Rectal smooth muscle tissue (tissue), 1 donor: ENCODE data around the gene MERTK.

Experiments
- H3K27ac ChIP-seq: one replicate; pipeline ENCODE4 v1.7.0; 2013; ENCODE audit warnings: low read depth, low read length, inconsistent platforms
- H3K27me3 ChIP-seq: one replicate; pipeline ENCODE4 v1.7.0; 2013; ENCODE audit warnings: low read length; ENCODE audit not compliant: control insufficient read depth, insufficient read depth
- H3K36me3 ChIP-seq: one replicate; pipeline ENCODE4 v1.7.0; 2013; ENCODE audit warnings: low read length; ENCODE audit not compliant: control insufficient read depth, insufficient read depth
- H3K4me1 ChIP-seq: one replicate; pipeline ENCODE4 v1.7.0; 2013; ENCODE audit warnings: low read length; ENCODE audit not compliant: control insufficient read depth, insufficient read depth
- H3K4me3 ChIP-seq: one replicate; pipeline ENCODE4 v1.7.0; 2013; ENCODE audit warnings: low read length
- H3K9ac ChIP-seq: one replicate; pipeline ENCODE4 v1.7.0; 2013; ENCODE audit warnings: low read length

The MERTK gene

DNA sequence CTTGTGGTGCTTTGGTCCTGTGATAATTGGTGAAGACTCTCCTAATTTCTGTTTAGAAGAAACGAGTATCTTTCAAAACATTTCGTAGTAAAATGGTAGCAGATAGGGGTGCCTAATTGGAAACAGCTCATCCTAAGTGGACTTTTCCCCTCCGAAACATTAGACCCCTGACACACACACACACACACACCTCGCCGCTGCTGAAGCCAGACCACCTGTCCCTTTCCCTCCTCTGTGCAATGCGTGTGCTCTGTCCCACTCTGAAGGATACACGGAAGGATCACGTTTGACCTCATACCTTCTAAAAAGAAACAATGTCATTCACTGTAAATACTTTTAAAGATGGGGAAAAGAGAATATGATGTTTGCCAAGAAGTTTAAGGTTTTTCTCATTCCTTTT is 120.4 kb downstream of the MERTK start:
- H3K9ac ChIP-seq = no peak overlapping the region
- H3K4me3 ChIP-seq = no peak overlapping the region
- no peak overlapping the region for H3K27ac ChIP-seq
- no peaks in the 10 kb centered on the region for H3K27me3 ChIP-seq
- H3K4me1 ChIP-seq = no peaks in the 10 kb centered on the region
- H3K36me3 ChIP-seq = no peaks in the 10 kb centered on the region

DNA sequence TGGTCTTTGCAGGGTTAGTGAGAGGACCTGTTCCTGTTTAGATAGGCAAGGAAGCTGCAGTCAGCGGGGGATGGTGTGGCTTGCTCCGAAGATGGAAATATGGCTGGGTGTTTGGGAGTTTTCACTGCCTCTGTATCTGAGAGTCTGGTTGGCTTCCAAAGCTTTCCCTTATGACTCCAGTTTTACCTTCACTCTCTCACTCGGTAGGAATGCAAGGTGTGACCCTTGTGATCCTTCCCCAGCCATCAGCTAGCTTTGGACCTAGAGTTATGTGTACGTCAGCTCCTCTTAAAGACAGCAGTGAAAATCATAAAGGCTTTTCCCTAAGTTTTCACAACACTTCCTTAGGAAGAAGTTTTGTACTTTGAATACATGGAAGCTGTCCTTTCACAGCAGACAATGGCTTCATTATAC is 121.2 kb downstream of the MERTK start:
- H3K4me3 ChIP-seq = no peak overlapping the region
- no peaks in the 10 kb centered on the region for H3K27me3 ChIP-seq
- no peak overlapping the region for H3K27ac ChIP-seq
- no peaks in the 10 kb centered on the region for H3K4me1 ChIP-seq
- no peak overlapping the region for H3K9ac ChIP-seq
- no peaks in the 10 kb centered on the region for H3K36me3 ChIP-seq

DNA sequence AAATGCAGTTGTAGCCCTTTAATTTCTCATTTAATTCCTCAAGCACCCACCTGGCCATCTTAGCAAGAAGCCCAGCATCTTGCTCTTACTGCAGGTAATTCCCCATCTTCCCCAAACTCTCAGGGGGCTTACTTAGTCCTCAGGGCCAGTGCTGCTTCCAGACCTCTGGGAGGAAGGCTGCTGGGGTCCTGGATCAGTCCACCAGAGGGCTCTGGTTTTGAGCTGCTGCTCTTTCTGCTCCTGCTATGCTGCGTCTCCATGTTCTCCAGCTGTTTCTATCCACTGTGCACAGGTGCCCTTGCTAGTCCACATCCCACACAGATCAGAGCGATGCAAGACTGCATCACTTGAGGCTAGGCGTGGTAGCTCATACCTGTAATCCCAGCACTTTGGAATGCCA is 122.2 kb downstream of the MERTK start:
- no peaks in the 10 kb centered on the region for H3K27me3 ChIP-seq
- H3K36me3 ChIP-seq = no peaks in the 10 kb centered on the region
- H3K4me1 ChIP-seq = no peaks in the 10 kb centered on the region
- no peak overlapping the region for H3K27ac ChIP-seq
- H3K4me3 ChIP-seq = no peak overlapping the region
- H3K9ac ChIP-seq = no peak overlapping the region

- Histone ChIP-seq H3K9ac (no peak overlapping the region), H3K27me3 (no peaks in the 10 kb centered on the region), H3K4me3 (no peak overlapping the region), H3K36me3 (no peaks in the 10 kb centered on the region), H3K4me1 (no peaks in the 10 kb centered on the region), H3K27ac (no peak overlapping the region)
Observed at GRCh38 chr2:112021290-112021689, 122.9 kb downstream of the MERTK start.

GRCh38 chr2:112021781-112022231 is 123.4 kb downstream of the MERTK start:
- no peaks in the 10 kb centered on the region for H3K27me3 ChIP-seq
- H3K4me3 ChIP-seq = no peak overlapping the region
- H3K27ac ChIP-seq = no peak overlapping the region
- no peaks in the 10 kb centered on the region for H3K36me3 ChIP-seq
- no peaks in the 10 kb centered on the region for H3K4me1 ChIP-seq
- no peak overlapping the region for H3K9ac ChIP-seq

DNA sequence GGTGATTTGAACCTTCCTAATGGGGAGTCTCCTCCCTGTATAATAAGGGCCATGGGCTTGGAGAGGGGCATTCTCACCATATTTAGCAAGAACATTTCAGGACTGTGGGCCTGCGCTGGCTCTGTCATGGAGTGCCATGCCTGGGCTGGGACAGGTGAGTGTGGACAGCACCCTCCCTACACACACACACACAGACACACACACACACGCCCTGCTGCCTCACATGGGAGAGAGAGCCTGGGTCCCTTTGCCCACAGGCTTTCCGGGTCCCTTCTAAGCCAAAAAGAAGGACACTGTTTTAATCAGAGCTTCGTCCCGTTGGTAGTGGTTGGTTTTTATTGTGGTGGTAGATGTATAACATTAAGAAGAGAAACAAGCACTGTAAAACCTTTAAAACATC is 125.3 kb downstream of the MERTK start:
- Histone ChIP-seq H3K27me3 (no peaks in the 10 kb centered on the region), H3K36me3 (no peaks in the 10 kb centered on the region), H3K4me3 (no peak overlapping the region), H3K4me1 (no peaks in the 10 kb centered on the region), H3K27ac (no peak overlapping the region), H3K9ac (no peak overlapping the region)

DNA sequence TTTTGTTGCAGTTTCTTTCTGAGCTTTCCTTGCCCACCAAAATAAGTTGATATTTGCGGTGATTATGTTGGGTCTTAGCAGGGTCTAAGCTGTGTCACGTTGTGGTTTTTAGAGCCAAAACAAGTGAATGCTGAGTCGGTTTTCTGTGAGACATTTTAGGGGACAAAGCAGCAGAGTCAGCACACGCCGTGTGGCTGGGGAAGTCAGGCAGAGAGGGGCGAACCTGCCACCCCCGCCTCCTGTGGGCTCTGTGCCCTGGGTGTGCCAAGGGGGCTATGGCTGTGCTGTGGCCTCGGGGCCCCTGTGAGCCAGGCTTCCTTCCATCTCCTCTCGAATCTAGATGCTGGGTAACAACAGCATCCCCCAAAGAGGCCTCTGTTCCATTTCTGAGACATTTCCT is 125.8 kb downstream of the MERTK start:
- no peaks in the 10 kb centered on the region for H3K4me1 ChIP-seq
- no peak overlapping the region for H3K27ac ChIP-seq
- H3K36me3 ChIP-seq = no peaks in the 10 kb centered on the region
- no peak overlapping the region for H3K4me3 ChIP-seq
- H3K27me3 ChIP-seq = no peaks in the 10 kb centered on the region
- H3K9ac ChIP-seq = no peak overlapping the region

GRCh38 chr2:112024896-112025491 is 126.6 kb downstream of the MERTK start:
- Histone ChIP-seq H3K36me3 (no peaks in the 10 kb centered on the region), H3K4me1 (no peaks in the 10 kb centered on the region), H3K9ac (no peak overlapping the region), H3K27ac (no peak overlapping the region), H3K4me3 (no peak overlapping the region), H3K27me3 (no peaks in the 10 kb centered on the region)

DNA sequence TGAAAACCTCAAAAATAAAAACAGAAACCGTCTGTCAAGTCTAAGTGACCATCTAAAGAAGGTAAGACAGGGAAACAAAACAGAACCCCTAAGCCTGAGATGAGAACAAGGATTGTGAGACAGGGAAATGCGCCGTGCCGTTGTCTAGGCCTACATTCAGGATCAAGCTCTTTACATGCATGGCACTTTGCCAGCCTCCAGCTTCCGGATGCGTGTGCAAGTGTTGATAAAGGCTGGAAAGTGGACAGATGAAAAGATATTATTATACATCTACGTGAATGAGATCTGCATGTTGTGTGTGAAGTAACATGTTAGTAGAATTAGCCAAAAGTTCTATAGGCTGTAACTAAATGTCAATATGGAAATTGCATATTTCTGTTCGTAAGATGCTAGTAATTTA is 128.1 kb downstream of the MERTK start:
- Histone ChIP-seq H3K36me3 (no peaks in the 10 kb centered on the region), H3K4me3 (no peak overlapping the region), H3K27ac (no peak overlapping the region), H3K9ac (no peak overlapping the region), H3K4me1 (no peaks in the 10 kb centered on the region), H3K27me3 (no peaks in the 10 kb centered on the region)

DNA sequence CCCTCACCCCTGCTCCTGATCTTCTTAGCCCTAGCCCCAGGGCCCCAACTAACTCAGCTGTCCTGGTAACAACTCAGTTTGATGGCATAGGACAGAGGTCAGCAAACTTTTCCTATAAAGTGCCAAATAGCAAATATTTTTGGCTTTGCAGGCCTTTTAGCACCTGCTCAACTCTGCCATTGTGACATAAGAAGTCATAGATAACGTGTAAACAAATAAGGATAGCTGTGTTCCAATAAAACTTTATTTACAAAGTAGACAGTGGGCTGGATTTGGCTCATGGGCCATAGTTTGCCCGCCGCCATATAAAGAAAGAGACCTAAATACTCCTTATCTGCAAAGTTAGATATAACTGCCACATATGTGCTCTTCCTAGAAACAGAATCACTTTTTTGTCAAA is 129.4 kb downstream of the MERTK start:
- no peaks in the 10 kb centered on the region for H3K27me3 ChIP-seq
- H3K4me3 ChIP-seq = no peak overlapping the region
- H3K27ac ChIP-seq = no peak overlapping the region
- H3K36me3 ChIP-seq = no peaks in the 10 kb centered on the region
- H3K4me1 ChIP-seq = no peaks in the 10 kb centered on the region
- no peak overlapping the region for H3K9ac ChIP-seq

GRCh38 chr2:112029164-112029563 is 130.8 kb downstream of the MERTK start:
- Histone ChIP-seq H3K4me1 (peaks cover 2% of the 10 kb centered on the region), H3K27me3 (no peaks in the 10 kb centered on the region), H3K27ac (no peak overlapping the region), H3K4me3 (no peak overlapping the region), H3K36me3 (no peaks in the 10 kb centered on the region), H3K9ac (no peak overlapping the region)

- no peak overlapping the region for H3K27ac ChIP-seq
- H3K9ac ChIP-seq = no peak overlapping the region
Observed at GRCh38 chr2:112031473-112032223, 133.2 kb downstream of the MERTK start.

GRCh38 chr2:112032224-112032586 is 133.8 kb downstream of the MERTK start:
- Histone ChIP-seq H3K36me3 (no peaks in the 10 kb centered on the region), H3K4me1 (peaks cover 2% of the 10 kb centered on the region), H3K27ac (no peak overlapping the region), H3K27me3 (no peaks in the 10 kb centered on the region), H3K4me3 (no peak overlapping the region), H3K9ac (no peak overlapping the region)

More at GRCh38 chr2:112031473-112032223, 133.2 kb downstream of the MERTK start:
- Histone ChIP-seq H3K4me1 (peaks cover 2% of the 10 kb centered on the region), H3K27me3 (no peaks in the 10 kb centered on the region), H3K4me3 (no peak overlapping the region), H3K36me3 (no peaks in the 10 kb centered on the region)
